Measurements from ENCODE around the gene TWNK.

DNA sequence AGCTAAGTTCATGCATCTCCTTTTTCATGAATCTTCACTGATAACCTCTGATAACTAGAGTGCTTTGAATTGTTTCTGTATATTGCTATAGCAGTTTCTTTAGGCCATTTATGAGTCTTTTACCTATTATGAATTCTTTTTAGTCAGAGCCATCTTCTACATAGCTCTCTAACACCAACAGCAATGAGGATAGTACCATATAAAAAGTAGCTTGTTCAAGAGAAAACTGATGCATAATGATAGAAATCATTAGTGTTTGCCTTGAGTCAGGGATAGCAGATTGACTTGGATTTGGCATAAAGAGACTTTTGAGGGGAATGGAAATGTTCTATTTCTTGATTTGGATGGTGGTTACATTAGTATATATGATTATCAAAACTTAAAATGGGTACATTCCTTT is 43.8 kb upstream of the TWNK start:
- TF ChIP-seq, protein P1, sequence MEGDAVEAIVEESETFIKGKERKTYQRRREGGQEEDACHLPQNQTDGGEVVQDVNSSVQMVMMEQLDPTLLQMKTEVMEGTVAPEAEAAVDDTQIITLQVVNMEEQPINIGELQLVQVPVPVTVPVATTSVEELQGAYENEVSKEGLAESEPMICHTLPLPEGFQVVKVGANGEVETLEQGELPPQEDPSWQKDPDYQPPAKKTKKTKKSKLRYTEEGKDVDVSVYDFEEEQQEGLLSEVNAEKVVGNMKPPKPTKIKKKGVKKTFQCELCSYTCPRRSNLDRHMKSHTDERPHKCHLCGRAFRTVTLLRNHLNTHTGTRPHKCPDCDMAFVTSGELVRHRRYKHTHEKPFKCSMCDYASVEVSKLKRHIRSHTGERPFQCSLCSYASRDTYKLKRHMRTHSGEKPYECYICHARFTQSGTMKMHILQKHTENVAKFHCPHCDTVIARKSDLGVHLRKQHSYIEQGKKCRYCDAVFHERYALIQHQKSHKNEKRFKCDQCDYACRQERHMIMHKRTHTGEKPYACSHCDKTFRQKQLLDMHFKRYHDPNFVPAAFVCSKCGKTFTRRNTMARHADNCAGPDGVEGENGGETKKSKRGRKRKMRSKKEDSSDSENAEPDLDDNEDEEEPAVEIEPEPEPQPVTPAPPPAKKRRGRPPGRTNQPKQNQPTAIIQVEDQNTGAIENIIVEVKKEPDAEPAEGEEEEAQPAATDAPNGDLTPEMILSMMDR (IDR thresholded peaks at IDR 0.05 in 2 of 3, conservative IDR thresholded peaks at IDR 0.05 in 1 of 3; ENCODE audit: control insufficient read depth in 2 of 3, extremely low read depth in 1 of 3, insufficient read depth in 1 of 3, low read depth in 3 of 3, low read length in 3 of 3): no peak
- TF ChIP-seq, protein P2, sequence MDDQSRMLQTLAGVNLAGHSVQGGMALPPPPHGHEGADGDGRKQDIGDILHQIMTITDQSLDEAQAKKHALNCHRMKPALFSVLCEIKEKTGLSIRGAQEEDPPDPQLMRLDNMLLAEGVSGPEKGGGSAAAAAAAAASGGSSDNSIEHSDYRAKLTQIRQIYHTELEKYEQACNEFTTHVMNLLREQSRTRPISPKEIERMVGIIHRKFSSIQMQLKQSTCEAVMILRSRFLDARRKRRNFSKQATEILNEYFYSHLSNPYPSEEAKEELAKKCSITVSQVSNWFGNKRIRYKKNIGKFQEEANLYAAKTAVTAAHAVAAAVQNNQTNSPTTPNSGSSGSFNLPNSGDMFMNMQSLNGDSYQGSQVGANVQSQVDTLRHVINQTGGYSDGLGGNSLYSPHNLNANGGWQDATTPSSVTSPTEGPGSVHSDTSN (IDR thresholded peaks at IDR 0.05; ENCODE audit: insufficient replicate concordance, low read depth, low read length): no peak
- TF ChIP-seq EP300 (IDR thresholded peaks at IDR 0.05; ENCODE audit: borderline replicate concordance in 1 of 2, control insufficient read depth in 1 of 2, low read depth in 2 of 2, low read length in 2 of 2) (no peak), POLR2AphosphoS5 (IDR thresholded peaks at IDR 0.05; ENCODE audit: low read length) (no peak), FOS (IDR thresholded peaks at IDR 0.05; ENCODE audit: borderline replicate concordance, extremely low read depth, insufficient read length) (no peak), BACH1 (IDR thresholded peaks at IDR 0.05; ENCODE audit: borderline replicate concordance) (no peak), SIN3A (IDR thresholded peaks at IDR 0.05; ENCODE audit: low read depth, low read length) (no peak), POLR2A (IDR thresholded peaks at IDR 0.05; ENCODE audit: low read depth, low read length) (no peak), CBX5 (IDR thresholded peaks at IDR 0.05; ENCODE audit: low read depth) (no peak), EZH2 (IDR thresholded peaks at IDR 0.05; ENCODE audit: borderline replicate concordance, control insufficient read depth, low read depth, low read length) (no peak), POLR2AphosphoS2 (IDR thresholded peaks at IDR 0.05; ENCODE audit: low read depth, low read length) (no peak)
- TF ChIP-seq, protein P3, sequence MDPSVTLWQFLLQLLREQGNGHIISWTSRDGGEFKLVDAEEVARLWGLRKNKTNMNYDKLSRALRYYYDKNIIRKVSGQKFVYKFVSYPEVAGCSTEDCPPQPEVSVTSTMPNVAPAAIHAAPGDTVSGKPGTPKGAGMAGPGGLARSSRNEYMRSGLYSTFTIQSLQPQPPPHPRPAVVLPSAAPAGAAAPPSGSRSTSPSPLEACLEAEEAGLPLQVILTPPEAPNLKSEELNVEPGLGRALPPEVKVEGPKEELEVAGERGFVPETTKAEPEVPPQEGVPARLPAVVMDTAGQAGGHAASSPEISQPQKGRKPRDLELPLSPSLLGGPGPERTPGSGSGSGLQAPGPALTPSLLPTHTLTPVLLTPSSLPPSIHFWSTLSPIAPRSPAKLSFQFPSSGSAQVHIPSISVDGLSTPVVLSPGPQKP (IDR thresholded peaks at IDR 0.05; ENCODE audit: low read depth, low read length): no peak
